ENCODE data around the gene KDM8. TPM values are rescaled to one million over a fixed set of nuclear protein-coding genes. Genes with fewer than 3 reads are reported as not detected.
"Not testable (repeated sequence)": the region's sequence is repeated elsewhere in the genome, so short reads cannot be mapped to it uniquely, and the experiment has no call there.

KDM8 gene
- polyA plus RNA-seq, 1 of the 3 experiments (the other 2 are of a cell fraction) = 3.3 TPM

- H3K9me3 ChIP-seq = no peaks in the 10 kb centered on the region
- H3K9ac ChIP-seq = no peak overlapping the region
- H3K79me2 ChIP-seq (ENCODE audit: insufficient read depth) = peaks cover 11% of the 10 kb centered on the region; the same call in 1 of the 2 replicates
- ChIA-PET CTCF (interaction anchor here (1.3 to 1.4 kb wide), 3 partner anchors 11 to 50 kb away, joined by 3 read pairs; no protein-coding TSS in a partner anchor), POLR2A (no interaction called here)
- H3F3A ChIP-seq (replicated peaks; ENCODE audit: insufficient read depth) = peaks cover 4% of the 10 kb centered on the region
- no peaks in the 10 kb centered on the region for H3K9me2 ChIP-seq
- H2AFZ ChIP-seq (ENCODE audit: low read depth) = no peak overlapping the region
- H3K27ac ChIP-seq (ENCODE audit: low read depth in 2 of 2, low read length in 1 of 2) = no peak overlapping the region
- H4K20me1 ChIP-seq (ENCODE audit: insufficient read depth) = no peaks in the 10 kb centered on the region
- H3K4me3 ChIP-seq (ENCODE audit: low read depth in 2 of 2, low read length in 1 of 2) = no peak overlapping the region
- no peak for DNase-seq
- H3K4me1 ChIP-seq (ENCODE audit: control insufficient read depth in 1 of 2, insufficient read depth in 2 of 2, low read depth in 1 of 2, low read length in 1 of 2) = peaks cover 0 to 9% of the 10 kb centered on the region in 2 experiments; a peak in 1 of 4 replicates
- H3K4me2 ChIP-seq = no peak overlapping the region
- H3K36me3 ChIP-seq (replicated peaks in 1 of 2; ENCODE audit: control insufficient read depth in 1 of 2, insufficient read depth in 2 of 2, low read length in 1 of 2) = peaks cover 0 to under 1% of the 10 kb centered on the region in 2 experiments
- 95% methylated on average over 10 of the region's 10 CpGs for WGBS (ENCODE audit: low lambda C conversion rate)
- no peak for TF ChIP-seq CTCF (IDR thresholded peaks at IDR 0.05)
- no peak for TF ChIP-seq POLR2AphosphoS5 (IDR thresholded peaks at IDR 0.05; ENCODE audit: low read depth, low read length)
- TF ChIP-seq SMC3 (IDR thresholded peaks at IDR 0.05; ENCODE audit: low read depth, low read length) = no peak
- no peak for TF ChIP-seq FOXM1 (IDR thresholded peaks at IDR 0.05; ENCODE audit: low read depth)
- no peak for TF ChIP-seq JUND (IDR thresholded peaks at IDR 0.05)
- no peak for TF ChIP-seq CHD2 (IDR thresholded peaks at IDR 0.05; ENCODE audit: low read length, partially characterized antibody)
- no peak for TF ChIP-seq TCF12 (IDR thresholded peaks at IDR 0.05)
- TF ChIP-seq PBX3 (IDR thresholded peaks at IDR 0.05) = no peak
- TF ChIP-seq EP300 (IDR thresholded peaks at IDR 0.05; ENCODE audit: borderline replicate concordance in 1 of 2, low read depth in 1 of 2, low read length in 1 of 2) = no peak
- no peak for TF ChIP-seq REST (IDR thresholded peaks at IDR 0.05; ENCODE audit: low read depth, low read length)
- no peak for TF ChIP-seq RXRA (IDR thresholded peaks at IDR 0.05; ENCODE audit: borderline replicate concordance, low read depth)
- no peak for TF ChIP-seq NRF1 (IDR thresholded peaks at IDR 0.05; ENCODE audit: low read depth, low read length)
- H3K27me3 ChIP-seq (ENCODE audit: insufficient read depth) = no peaks in the 10 kb centered on the region
Measured at GRCh38 chr16:27205423-27206065, 2.2 kb downstream of the KDM8 start.

- H3F3A ChIP-seq (replicated peaks; ENCODE audit: insufficient read depth); H3K4me3 ChIP-seq (ENCODE audit: low read depth in 2 of 2, low read length in 1 of 2); H3K4me1 ChIP-seq (ENCODE audit: control insufficient read depth in 1 of 2, insufficient read depth in 2 of 2, low read depth in 1 of 2, low read length in 1 of 2); H3K36me3 ChIP-seq (replicated peaks in 1 of 2; ENCODE audit: control insufficient read depth in 1 of 2, insufficient read depth in 2 of 2, low read length in 1 of 2); H2AFZ ChIP-seq (ENCODE audit: low read depth); H3K9me3 ChIP-seq; H3K27me3 ChIP-seq (ENCODE audit: insufficient read depth); H3K9ac ChIP-seq; H3K27ac ChIP-seq (ENCODE audit: low read depth in 2 of 2, low read length in 1 of 2); H3K9me2 ChIP-seq; POLR2A ChIA-PET; H3K4me2 ChIP-seq; CTCF ChIA-PET; H4K20me1 ChIP-seq (ENCODE audit: insufficient read depth); DNase-seq: not testable (repeated sequence)
- WGBS (ENCODE audit: low lambda C conversion rate) = 95% methylated on average over 10 of the region's 10 CpGs
- H3K79me2 ChIP-seq (ENCODE audit: insufficient read depth) = peaks cover 11% of the 10 kb centered on the region; the same call in 1 of the 2 replicates
Measured at GRCh38 chr16:27207121-27207520, 3.8 kb downstream of the KDM8 start.
